GM18907 (cell line): ENCODE measurements around the gene HTT.

Experiments used
- ATAC-seq: cut with Tn5 transposase; IDR thresholded peaks from one replicate; pipeline ENCODE4 v1.9.1; 2021; ENCODE audit warnings: mild to moderate bottlenecking, moderate library complexity; ENCODE audit not compliant: unreplicated experiment

Gene HTT

GRCh38 chr4:3246458-3247398, 172.2 kb downstream of the HTT start:
- ATAC-seq = no peak

- ATAC-seq = no peak
These were observed 173.1 kb downstream of the HTT start for GRCh38 chr4:3247399-3248177.

- no peak for ATAC-seq
These were observed 173.6 kb downstream of the HTT start for GRCh38 chr4:3248178-3248480.

- ATAC-seq = no peak
These were observed 174.6 kb downstream of the HTT start, which contains the start of gene MSANTD1 for GRCh38 chr4:3248811-3249661. Gene MSANTD1, plus strand, starts transcription at chr4:3249159. Its CDS starts 64 bp downstream, at chr4:3249223.

DNA sequence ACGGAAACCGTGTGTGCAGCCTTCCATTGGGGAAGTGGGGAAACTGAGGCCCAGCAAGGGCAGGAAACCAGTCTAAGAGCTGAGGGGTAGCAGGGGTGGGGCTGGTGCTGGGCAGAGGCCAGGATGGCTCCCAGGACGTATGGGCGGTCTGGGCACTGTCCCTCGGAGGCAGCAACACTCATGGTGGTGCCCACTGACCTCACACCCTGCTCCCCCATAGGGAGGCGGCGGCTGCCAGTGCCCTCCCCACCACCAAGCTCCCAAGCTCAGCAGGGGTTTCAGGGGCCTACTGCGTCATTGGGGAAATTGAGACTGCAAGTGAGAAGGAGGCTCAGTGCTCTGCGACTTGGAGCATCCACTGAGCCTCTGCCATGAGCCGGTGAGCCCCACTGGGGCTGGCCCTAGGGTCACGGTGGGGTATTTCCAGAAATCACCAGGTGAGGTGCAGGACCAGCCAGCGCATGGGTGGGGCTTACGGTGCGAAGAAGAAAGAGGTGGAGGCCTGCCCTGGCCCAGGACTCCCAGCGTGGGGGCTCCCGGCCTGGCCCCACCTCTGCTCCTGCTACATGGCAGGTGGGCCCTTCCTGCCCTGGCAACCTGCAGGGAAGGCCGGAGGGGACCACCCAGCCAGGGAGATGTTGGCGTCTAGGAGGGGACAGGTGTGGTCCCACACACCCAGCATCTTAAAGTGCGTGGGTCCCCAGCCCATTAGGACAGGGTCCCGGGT, 175.4 kb downstream of the HTT start:
- no peak for ATAC-seq

DNA sequence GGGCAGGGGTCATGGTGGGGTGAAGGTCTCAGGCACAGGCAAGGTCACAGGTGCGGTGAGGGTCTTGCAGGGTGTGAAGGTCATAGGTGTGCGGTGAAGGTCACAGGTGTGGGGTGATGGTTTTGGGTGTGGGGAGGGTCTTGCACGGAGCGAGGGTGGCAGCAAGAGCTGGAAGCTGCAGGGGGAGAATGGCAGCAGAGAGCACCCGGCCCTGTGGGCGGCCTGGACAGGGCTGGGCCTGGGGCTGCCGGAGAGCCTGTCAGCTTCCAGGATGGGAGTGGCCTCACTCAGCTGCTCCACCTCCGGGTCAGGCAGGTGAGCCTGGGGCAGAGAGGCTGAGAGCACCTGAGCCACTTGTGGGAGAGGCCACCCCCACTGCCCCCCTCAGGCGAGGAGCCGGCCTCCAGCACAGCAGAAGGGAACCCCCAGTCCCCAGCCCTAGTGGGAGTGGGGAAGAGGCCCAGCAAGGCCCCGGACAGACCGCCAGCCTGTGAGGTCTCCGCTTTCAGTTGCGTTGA, 176.0 kb downstream of the HTT start:
- no peak for ATAC-seq

- ATAC-seq = no peak
These were observed 176.6 kb downstream of the HTT start for GRCh38 chr4:3250956-3251690.

DNA sequence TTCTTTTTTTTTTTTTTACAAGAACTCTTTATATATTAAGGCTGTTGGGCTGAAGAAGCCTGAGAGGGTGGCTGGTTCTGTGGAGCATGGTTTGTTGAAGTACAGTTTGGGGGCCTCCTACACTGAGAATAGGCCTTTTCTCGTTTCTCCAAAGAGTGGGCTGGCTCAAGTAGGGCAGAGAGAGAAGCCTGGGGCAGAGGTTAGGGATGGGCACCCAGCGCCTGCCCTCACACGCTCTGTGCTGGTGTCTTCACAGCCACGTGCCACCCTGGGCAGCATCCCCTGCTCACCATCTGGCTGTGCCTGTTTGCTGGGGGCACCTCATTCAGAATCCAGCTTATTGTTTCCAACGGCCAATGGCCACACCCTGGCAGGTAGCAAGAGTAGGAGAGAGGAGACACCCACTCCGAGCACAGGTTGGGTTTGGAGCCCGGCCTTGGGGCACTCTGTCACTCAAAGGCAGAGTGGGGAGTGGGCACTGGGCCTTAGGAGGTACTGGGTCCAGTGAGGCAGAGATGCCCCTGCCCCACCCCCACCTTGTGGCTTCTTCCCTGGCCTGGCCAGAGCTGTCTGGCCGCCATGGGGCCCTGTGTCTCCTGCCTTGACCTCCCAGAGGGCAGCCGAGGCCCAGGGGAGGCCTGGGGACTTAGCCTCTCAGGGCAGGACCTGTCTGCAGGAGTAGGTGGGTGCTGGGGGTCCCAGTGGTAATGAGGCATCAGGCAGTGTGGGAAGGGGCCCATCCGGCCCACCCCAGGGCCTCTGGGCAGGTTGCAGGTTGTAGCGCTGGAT, 177.4 kb downstream of the HTT start:
- ATAC-seq = no peak

GRCh38 chr4:3252480-3252828, 178.0 kb downstream of the HTT start:
- no peak for ATAC-seq

DNA sequence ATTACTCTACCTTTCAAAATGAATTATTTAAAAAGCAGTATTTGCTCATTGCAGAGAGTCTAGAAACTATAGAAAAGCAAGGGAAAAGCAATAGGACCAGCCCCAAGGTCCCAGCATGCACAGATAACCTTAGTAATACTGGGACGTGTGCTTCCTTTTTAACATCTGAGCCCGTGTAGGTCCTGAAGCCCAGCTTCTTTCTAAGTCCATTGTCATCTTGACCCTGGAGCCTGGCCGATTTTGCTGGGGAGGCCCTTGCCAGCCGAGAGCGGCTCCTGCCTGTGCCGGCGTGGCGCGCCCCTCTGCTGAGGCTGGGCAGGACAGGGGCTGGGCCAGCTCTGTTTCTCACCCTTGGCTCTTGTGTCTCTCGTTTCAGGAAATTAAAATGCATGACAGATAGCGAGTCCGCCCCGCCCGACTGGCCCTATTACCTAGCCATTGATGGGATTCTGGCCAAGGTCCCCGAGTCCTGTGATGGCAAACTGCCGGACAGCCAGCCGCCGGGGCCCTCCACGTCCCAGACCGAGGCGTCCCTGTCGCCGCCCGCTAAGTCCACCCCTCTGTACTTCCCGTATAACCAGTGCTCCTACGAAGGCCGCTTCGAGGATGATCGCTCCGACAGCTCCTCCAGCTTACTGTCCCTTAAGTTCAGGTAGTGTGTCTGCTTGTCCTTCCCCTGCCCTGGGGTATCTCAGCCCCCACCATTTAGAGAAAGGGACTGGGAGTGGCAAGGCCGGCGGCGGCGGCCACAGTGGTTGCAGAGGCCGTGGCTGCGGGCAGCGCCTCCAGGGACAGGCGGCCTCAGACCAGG, 178.6 kb downstream of the HTT start:
- no peak for ATAC-seq

DNA sequence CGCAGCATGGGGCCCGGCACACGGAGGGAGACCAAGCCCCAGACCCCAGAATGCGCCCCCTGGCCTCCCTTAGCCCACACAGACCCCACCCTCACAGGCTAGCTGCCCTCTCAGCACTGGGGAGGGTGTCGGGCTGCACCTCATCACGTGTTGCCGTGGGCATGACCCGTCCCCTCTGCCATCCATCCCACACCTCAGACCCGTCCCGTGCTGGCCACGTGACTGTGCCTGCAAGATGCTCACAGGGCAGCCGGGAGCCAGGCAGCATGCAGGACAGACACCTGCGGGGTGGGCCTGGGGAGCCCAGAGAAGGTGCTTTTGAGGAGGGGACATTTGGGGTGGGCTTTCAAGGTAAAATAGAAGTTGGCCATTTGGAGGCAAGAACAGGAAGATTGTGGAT, 179.3 kb downstream of the HTT start:
- no peak for ATAC-seq

GRCh38 chr4:3254302-3255131, 180.0 kb downstream of the HTT start:
- ATAC-seq = no peak

GRCh38 chr4:3255611-3256186, 181.2 kb downstream of the HTT start:
- ATAC-seq = no peak

- no peak for ATAC-seq
These were observed 182.0 kb downstream of the HTT start for GRCh38 chr4:3256230-3257102.

DNA sequence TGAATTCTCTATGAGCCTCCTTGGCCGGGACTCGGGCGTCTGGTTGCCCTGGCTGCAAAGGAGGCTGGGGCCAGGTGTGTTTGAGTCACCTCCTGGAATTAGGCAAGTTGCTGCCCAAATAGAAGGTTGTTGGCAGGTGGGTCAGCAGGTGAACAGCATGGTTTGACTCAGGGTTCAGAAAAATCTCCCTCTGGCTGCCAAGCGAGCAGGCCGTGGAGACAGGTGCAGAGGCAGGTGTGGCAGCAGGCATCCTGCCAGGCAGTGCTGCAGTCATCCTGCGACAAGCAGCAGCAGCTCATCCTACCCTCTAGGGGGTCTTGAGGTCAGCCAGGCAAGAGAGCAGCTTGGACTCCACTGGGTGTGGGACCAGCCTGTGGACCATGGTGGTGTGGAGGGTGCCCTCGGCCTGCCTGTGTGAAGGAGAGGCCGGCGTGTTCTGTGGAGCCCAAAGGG, 182.6 kb downstream of the HTT start:
- ATAC-seq = no peak
